Muscle of arm (tissue), 12 donors: ENCODE data around the gene PARD3B. TPM values are rescaled to one million over a fixed set of nuclear protein-coding genes. Genes with fewer than 3 reads are reported as not detected.
A peak's percentile ranks its signal among the peaks of the same experiment; 100 is the strongest.

Experiments
- DNase-seq: peaks from one replicate; pipeline ENCODE4 v3.0.0-alpha.2; 2013
- polyA plus RNA-seq, 12 donors: library from polyadenylated mRNA; unstranded; fragments of 120-200 nt; gene quantifications; one replicate each; pipeline ENCODE4 v1.2.1, GENCODE V29; 2013; ENCODE audit not compliant: insufficient read length in 12 of 12

Gene PARD3B
- polyA plus RNA-seq, 12 donors = 7.3 to 12.2 (median 8.5) TPM; not detected in 1

DNA sequence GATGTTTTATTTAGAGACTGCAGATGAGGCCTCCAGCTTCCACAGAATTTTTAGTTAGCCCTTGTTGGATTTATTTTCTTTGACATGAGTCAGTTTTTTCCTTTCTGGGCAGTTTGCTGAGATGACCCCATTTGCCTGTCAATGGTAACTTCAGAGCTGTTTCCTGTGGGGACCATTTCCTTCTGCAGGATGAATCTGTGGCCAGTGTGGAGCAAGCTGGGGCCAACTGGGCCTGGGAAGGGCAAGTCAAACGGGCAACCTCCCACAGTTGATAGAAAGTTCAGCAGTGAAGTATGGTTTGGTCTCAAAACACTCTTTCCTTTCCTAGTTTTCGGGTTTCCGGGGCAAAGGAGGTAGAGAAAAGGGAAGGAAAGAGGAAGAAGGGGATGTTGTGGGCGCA, 845.6 kb downstream of the PARD3B start:
- DNase-seq = no peak

DNA sequence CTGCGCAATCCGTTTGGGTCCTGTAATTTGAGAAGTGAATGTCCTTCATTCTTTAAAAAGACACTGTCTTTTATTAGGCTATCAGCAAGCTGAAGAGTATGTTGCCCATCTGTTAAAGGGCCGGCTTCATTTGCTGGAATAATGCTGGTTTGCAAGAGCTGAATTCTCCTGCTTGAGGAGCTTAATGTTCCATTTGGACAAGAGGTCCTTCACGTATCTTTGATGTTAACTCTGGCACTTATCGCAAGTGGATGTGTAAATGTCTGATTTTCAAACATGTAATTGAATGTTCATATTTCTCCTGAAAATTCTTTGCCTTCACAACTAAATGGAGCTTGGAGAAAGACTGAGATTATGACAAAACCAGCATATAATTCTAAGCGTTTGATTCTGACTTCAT, 856.2 kb downstream of the PARD3B start:
- no peak for DNase-seq

- no peak for DNase-seq
Observed at GRCh38 chr2:205402011-205402410, 856.7 kb downstream of the PARD3B start.

DNA sequence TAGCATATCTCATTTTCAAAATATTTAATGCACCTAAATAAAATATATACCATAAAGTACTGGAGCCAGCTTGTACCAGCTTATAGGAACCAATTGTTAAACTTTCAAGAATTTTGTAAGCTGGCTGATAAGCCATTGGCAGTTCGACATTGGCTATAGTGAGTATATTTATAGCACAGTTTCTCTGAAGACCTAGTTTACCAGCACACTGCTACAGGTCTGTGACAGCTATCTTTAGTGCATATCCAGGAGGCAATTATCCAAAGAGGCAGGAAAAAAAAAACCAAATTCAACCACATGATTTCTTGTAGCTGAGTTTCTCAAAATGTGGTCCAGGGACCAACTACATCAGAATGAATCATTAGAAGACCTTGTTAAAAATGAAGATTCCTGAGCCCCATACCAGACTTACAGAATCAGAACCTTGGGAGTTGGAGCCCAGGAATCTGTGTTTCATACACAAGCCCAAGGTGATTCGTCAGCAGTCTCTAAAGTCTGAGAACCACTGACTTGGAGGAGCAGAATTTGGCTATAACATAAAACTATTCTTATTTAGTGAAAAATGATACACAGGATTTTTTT, 858.1 kb downstream of the PARD3B start:
- DNase-seq = no peak

DNA sequence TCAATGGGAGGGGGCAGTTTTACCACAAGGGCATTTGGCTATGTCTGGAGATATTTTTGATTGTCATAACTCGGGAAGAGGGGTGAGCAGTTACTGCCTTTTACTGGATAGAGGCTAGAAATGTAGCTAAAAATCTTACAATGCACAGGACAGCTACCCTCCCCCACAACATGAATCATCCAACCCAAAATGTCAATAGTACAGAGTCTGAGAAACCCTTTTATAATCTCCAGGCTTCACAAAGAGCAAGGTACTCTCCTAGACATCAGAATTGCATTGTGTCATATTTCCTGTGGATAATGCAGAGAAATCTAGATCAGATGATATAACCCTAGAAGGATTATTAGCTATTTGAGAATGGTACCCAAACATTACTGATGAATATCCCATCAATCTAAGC, 859.9 kb downstream of the PARD3B start:
- no peak for DNase-seq

- DNase-seq = peak; percentile 57
Observed at GRCh38 chr2:205405752-205406151, 860.5 kb downstream of the PARD3B start.

GRCh38 chr2:205407984-205408383, 862.7 kb downstream of the PARD3B start:
- peak; percentile 84 for DNase-seq

- no peak for DNase-seq
Observed at GRCh38 chr2:205408696-205409095, 863.4 kb downstream of the PARD3B start.

- DNase-seq = peak; percentile 29
Observed at GRCh38 chr2:205409411-205409810, 864.1 kb downstream of the PARD3B start.

DNA sequence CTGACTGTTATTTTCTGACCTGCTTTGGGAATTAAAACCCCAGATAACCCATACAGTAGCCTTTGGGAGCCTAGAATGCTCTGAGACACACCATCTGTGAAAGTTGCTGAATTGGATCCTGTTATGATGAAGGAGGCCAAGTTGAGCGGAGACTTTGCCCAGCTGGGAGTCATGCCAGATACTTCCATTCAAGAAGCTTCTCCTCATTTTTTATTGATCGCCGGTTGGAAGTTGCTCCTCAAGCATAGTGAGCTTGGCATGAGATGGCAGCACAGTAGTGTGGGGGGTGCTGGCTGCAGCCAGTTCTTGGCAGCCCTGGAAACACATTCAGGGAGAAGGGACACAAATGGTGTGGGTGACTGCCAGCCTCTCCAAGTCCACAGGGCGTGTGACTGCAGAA, 866.3 kb downstream of the PARD3B start:
- DNase-seq = peak; percentile 42

DNA sequence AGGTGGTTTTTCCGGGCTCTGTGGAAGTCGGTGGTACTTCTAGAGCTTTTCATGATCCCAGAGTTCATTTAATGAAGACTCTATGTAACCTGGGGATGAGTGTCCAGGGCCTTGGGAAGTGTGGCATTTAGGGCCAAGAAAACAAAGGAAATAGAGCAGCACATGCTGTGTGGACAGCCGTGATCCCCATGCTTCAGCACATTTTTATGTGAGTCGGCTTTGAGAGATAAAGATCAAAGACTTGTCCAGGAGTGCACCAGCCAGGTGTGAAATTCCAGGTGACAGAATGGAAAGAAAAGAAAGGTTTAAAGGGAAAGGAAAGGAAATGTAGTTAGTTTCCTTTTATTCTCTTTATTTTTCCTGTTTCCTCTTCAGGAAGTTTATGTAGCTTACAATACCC, 879.1 kb downstream of the PARD3B start:
- DNase-seq = no peak

DNA sequence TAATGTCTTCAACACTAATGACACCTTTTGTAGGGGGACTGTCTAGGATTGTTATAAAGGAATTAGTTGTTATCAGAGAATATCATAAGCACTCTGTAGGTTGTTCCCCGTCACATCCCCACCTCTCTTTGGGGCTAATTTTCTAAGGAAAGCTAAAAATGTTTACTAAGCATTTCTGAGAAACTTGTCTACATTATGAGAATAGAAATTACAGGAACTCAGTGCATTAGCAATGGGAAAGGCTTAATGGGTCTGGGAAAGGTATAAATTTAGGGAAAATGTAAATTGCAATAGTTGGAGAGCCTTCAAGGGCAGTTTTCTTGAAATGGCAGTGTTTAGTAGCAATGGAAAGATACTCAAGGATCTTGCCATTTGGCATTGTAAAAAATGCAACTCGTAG, 879.8 kb downstream of the PARD3B start:
- DNase-seq = no peak

GRCh38 chr2:205427112-205427511, 881.8 kb downstream of the PARD3B start:
- no peak for DNase-seq

GRCh38 chr2:205428811-205429210, 883.5 kb downstream of the PARD3B start:
- DNase-seq = no peak

- DNase-seq = no peak
Observed at GRCh38 chr2:205435970-205436369, 890.7 kb downstream of the PARD3B start.

DNA sequence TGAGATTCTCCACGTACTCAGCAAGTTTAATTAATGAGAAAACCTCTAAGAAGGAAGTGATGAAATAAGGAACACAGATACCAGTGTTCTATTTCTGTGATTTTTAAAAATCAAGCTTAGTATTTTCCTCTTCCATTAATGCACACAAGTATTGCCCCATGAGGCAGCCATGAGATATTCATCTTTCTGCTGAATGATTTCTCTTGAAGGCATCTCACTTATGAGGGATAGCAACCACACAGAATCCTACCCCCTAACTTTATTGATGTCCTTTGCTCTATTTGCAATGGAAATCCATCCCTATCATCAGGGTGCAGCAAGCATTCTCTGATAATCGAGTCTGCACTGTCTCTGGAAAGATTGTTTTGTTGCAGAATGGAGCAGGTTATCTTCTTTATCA, 893.0 kb downstream of the PARD3B start:
- DNase-seq = no peak

GRCh38 chr2:205439621-205440020, 894.3 kb downstream of the PARD3B start:
- no peak for DNase-seq

DNA sequence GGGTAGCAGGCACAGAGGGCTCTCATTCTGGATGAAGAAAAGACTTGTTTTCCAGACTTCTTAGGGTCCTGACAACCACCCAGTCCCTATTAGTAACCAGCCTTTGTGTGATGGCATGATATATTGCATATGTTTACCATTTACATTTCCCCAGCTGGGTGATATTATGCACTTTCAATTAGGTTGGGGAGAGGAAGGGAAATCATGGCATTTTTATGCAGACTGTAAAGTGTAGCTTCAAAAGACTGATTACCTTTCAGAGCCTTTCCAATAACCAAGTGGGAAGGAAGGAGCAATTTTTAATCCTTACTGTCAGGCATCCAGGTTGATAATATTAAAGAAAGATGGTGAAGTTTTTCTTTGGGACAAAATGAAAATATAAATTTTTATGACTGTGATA, 896.2 kb downstream of the PARD3B start:
- DNase-seq = no peak

- DNase-seq = no peak
Observed at GRCh38 chr2:205448189-205448588, 902.9 kb downstream of the PARD3B start.

DNA sequence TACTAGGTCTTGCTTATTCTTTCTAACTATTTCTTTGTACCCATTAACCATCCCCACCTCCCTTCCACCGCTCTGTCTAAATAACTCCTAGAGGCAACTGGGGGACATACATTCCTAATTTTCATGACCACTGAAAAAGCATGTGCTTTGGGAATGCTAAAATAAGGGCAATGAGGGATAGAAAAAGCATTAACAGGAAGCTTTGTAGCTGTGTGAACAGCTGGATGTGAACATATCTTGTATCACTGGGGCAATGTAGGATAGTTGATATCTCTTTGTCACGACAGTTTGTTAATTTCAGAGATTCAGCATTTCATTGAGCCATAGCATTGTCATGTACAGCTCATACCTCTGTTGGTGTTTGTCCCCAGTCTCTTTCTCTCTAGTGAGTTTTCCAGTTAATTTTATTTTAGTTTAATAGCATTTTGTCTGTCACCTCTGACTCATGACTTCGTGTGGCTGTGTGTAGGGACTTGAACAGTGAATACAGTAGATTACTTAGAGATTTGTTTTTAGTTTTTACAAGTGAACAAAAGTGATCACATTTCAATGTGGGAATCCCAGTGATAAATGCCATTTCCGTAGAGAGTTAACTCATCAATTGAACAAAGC, 906.7 kb downstream of the PARD3B start:
- DNase-seq = no peak

DNA sequence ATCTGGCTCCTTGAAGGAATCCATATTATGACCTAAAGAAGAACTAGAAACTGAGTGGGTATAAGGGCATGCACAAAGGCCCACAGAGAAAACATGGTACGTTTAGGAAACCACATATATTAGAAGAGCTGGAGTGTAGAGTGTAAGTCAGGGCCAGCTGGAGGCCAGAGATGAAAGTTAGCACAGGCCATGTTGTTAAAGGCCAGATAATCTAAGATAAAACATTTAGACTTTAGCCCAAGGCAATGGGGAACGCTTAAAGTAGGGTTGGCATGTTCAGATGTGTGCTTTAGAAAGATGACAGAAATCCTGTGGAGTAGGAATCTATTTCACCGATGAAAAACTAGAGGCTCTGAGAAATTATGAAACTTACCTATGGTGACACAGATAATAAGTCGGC, 907.9 kb downstream of the PARD3B start:
- DNase-seq = no peak

DNA sequence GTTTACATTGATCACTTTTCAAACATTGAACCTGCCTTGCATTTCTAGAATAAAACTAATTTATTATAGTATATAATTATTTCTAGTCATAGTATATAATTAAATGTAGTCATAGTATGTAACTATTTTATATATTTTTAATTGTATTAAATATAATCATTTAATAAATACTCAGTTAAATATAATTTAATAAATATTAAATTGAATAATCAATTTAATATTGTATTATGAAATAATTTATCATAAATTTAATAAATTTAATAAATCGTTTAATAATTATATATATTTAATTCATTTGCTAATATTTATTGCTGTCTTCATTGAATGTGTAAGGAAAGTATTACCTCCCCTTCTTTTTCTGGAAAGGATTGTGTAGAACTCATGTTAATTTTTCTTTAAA, 911.4 kb downstream of the PARD3B start:
- no peak for DNase-seq

GRCh38 chr2:205460217-205460616, 914.9 kb downstream of the PARD3B start:
- no peak for DNase-seq

GRCh38 chr2:205461169-205461568, 915.9 kb downstream of the PARD3B start:
- no peak for DNase-seq
